Hepatocyte (in vitro differentiated cells): ENCODE data around the gene RPL27. TPM values are rescaled to one million over a fixed set of nuclear protein-coding genes. Genes with fewer than 3 reads are reported as not detected.
A peak's percentile ranks its signal among the peaks of the same experiment; 100 is the strongest.

Source experiments
- DNase-seq: peaks from one replicate; pipeline ENCODE4 v3.0.0-alpha.2; 2016; ENCODE audit warnings: low spot score
- H2AFZ ChIP-seq: fragments of 200-600 bp; sonication (generic); 2 replicates; pipeline ENCODE4 v1.6.0; 2016; ENCODE audit warnings: antibody characterized with exemption, mild to moderate bottlenecking
- H3K27ac ChIP-seq: fragments of 200-600 bp; sonication (generic); 2 replicates; pipeline ENCODE4 v1.5.1; 2016; ENCODE audit warnings: mild to moderate bottlenecking
- H3K27me3 ChIP-seq: fragments of 200-600 bp; sonication (generic); 2 replicates; pipeline ENCODE4 v1.6.1; 2016
- H3K36me3 ChIP-seq: fragments of 200-600 bp; sonication (generic); replicated peaks from 2 replicates; pipeline ENCODE4 v1.5.1; 2016; ENCODE audit warnings: low read depth; ENCODE audit not compliant: insufficient read depth
- H3K4me1 ChIP-seq: fragments of 200-600 bp; sonication (generic); 2 replicates; pipeline ENCODE4 v1.5.1; 2016; ENCODE audit warnings: mild to moderate bottlenecking, moderate library complexity; ENCODE audit not compliant: insufficient read depth
- H3K4me2 ChIP-seq: fragments of 200-600 bp; sonication (generic); 2 replicates; pipeline ENCODE4 v1.6.0; 2016
- H3K4me3 ChIP-seq: fragments of 200-600 bp; sonication (generic); 2 replicates; pipeline ENCODE4 v1.5.1; 2016; ENCODE audit warnings: mild to moderate bottlenecking
- H3K79me2 ChIP-seq: fragments of 200-600 bp; sonication (generic); 2 replicates; pipeline ENCODE4 v1.6.0; 2017; ENCODE audit warnings: mild to moderate bottlenecking
- H3K9me2 ChIP-seq: fragments of 200-600 bp; sonication (generic); replicated peaks from 2 replicates; pipeline ENCODE4 v1.6.0; 2017; ENCODE audit warnings: mild to moderate bottlenecking; ENCODE audit not compliant: insufficient read depth
- H3K9me3 ChIP-seq: fragments of 200-600 bp; sonication (generic); 2 replicates; pipeline ENCODE4 v1.5.1; 2016; ENCODE audit warnings: low read depth, mild to moderate bottlenecking
- H4K20me1 ChIP-seq: fragments of 200-600 bp; sonication (generic); 2 replicates; pipeline ENCODE4 v1.6.0; 2016; ENCODE audit warnings: mild to moderate bottlenecking; ENCODE audit not compliant: insufficient read depth, poor library complexity, severe bottlenecking
- EZH2 ChIP-seq: fragments of 200-600 bp; sonication (generic); IDR thresholded peaks from 2 replicates; pipeline ENCODE4 v1.6.1; 2016; ENCODE audit warnings: antibody characterized with exemption, mild to moderate bottlenecking, borderline replicate concordance
- EZH2phosphoT487 ChIP-seq: fragments of 200-600 bp; sonication (generic); IDR thresholded peaks from one replicate; pipeline ENCODE4 v1.6.1; 2018; ENCODE audit warnings: antibody characterized with exemption, mild to moderate bottlenecking, low read depth, moderate library complexity; ENCODE audit not compliant: unreplicated experiment, severe bottlenecking
- WGBS: methylation state at CpG from one replicate; pipeline ENCODE4 v1.1.6; 2016; ENCODE audit warnings: low lambda C conversion rate; ENCODE audit errors: missing lambda C conversion rate; 5-methylcytosine and 5-hydroxymethylcytosine counted together
- polyA plus RNA-seq: library from polyadenylated mRNA; unstranded; fragments of >200 nt; fragmentation: Nextera tagmentation; extraction: Ambion mirVana; gene quantifications from 2 replicates; pipeline ENCODE4 v1.2.1, GENCODE V29; 2016
- total RNA-seq: library from RNA; depleted of rRNA; stranded (reverse); fragments of >200 nt; gene quantifications from 2 replicates; pipeline ENCODE4 v1.2.3, GENCODE V29; 2014
- TF ChIP-seq, protein P1 (sequence below): fragments of 200-600 bp; sonication (generic); IDR thresholded peaks from 2 replicates; pipeline ENCODE4 v1.5.1; 2016; ENCODE audit warnings: antibody characterized with exemption, mild to moderate bottlenecking; ENCODE audit not compliant: poor library complexity

The RPL27 gene
- total and polyA plus RNA-seq, 2 experiments from 2014 or later = 602 to 1,020 TPM

DNA sequence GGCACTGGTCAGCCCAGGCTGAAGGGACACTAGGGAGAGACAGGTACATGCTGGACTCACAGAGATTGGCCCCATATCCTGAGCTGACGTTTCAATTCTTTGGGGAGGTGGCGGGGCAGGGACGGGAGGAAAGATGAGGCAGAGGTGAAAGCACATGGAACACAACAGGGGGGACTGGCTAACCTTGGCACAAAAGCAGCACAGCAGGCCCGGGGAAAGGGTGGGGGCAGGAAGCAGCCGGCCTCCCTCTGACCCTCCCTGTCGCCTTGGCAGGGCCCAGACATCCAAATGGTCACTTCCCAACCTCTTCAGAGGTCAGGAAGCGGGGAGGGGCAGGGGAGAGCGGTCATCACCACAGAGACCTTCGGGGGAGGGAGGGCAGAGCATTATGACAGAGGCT lies 17.4 kb downstream of the RPL27 start:
- Histone ChIP-seq H3K27me3 (no peaks in the 10 kb centered on the region), H3K4me3 (no peak overlapping the region), H2AFZ (no peak overlapping the region), H3K9me3 (no peaks in the 10 kb centered on the region), H3K9me2 (no peaks in the 10 kb centered on the region), H4K20me1 (peaks cover 15% of the 10 kb centered on the region), H3K79me2 (peaks cover 33% of the 10 kb centered on the region), H3K4me2 (no peak overlapping the region), H3K4me1 (peaks cover 35% of the 10 kb centered on the region), H3K27ac (no peak overlapping the region), H3K36me3 (no peaks in the 10 kb centered on the region)
- DNase-seq = no peak
- 91% methylated on average over 8 of the region's 9 CpGs for WGBS
- TF ChIP-seq, protein P1, sequence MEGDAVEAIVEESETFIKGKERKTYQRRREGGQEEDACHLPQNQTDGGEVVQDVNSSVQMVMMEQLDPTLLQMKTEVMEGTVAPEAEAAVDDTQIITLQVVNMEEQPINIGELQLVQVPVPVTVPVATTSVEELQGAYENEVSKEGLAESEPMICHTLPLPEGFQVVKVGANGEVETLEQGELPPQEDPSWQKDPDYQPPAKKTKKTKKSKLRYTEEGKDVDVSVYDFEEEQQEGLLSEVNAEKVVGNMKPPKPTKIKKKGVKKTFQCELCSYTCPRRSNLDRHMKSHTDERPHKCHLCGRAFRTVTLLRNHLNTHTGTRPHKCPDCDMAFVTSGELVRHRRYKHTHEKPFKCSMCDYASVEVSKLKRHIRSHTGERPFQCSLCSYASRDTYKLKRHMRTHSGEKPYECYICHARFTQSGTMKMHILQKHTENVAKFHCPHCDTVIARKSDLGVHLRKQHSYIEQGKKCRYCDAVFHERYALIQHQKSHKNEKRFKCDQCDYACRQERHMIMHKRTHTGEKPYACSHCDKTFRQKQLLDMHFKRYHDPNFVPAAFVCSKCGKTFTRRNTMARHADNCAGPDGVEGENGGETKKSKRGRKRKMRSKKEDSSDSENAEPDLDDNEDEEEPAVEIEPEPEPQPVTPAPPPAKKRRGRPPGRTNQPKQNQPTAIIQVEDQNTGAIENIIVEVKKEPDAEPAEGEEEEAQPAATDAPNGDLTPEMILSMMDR = no peak
- TF ChIP-seq EZH2phosphoT487 (no peak), EZH2 (no peak)

DNA sequence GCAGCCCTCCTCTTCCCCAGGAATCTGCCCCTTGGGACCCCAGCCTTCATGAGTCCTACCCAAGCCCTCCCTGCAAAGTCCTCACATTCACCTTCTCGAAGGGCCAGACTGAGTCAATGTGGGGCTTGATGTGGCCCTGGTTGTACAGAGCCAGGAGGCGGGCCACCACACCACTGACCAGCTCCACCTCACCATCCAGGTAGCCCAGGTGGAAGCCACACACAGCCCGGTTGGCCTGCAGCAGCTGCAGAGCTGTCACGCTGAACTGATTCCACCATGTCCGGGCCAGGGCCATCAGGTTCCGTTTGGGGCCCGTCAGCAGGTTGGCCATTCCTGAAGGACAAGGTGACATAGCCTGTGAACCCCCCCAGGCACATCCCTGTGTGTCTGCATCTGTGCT lies 18.0 kb downstream of the RPL27 start:
- Histone ChIP-seq H3K27ac (no peak overlapping the region), H3K27me3 (no peaks in the 10 kb centered on the region), H3K9me3 (no peaks in the 10 kb centered on the region), H2AFZ (no peak overlapping the region), H3K4me3 (no peak overlapping the region), H3K4me2 (no peak overlapping the region), H3K4me1 (peaks cover 34% of the 10 kb centered on the region), H3K36me3 (no peaks in the 10 kb centered on the region), H4K20me1 (peaks cover 15% of the 10 kb centered on the region), H3K9me2 (no peaks in the 10 kb centered on the region), H3K79me2 (peaks cover 38% of the 10 kb centered on the region)
- DNase-seq = no peak
- TF ChIP-seq EZH2 (no peak), EZH2phosphoT487 (no peak)
- TF ChIP-seq, protein P1 = no peak
- 94% methylated on average over 7 of the region's 7 CpGs for WGBS

DNA sequence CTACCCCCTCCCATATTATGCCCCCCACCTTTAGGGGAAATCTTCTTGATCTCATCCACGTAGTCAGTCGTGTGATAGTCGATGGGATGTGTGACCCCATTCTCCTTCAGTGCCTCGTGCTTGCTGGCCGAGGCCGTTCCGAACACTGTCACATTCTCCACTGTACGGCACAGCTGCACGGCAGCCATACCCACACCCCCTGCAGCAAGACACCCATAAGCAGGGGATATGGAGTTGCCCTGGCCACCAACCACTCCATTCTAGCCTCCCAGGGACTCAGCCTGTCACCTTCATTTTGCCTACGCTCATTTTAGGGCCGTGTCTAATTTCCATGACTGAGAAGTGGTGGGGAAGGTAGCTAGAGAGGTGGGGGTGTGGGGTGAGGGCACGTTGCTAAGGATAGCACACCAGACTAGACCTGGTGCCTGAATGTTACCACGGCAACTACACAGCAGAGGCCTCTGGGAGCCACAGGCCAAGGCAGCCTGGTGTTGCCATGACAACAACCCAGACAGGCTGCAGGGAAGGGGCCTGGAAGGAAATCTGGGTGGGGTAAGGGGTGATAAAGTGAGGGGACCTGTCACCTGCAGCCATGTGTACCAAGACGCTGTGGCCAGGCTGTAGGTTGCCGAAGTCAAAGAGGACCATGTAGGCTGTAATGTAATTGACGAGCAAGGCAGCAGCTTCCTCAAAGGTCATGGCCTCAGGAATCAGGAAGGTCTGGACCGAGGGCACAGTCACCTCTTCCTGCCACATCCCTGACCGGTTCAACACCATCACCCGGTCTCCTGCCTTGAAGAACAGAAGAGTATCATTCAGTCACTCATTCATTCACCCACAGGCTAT lies 20.0 kb downstream of the RPL27 start:
- Histone ChIP-seq H3K4me1 (peaks cover 24% of the 10 kb centered on the region), H3K4me2 (peak overlapping the region; percentile 88), H2AFZ (no peak overlapping the region), H3K27ac (peak overlapping the region; percentile 99), H3K36me3 (no peaks in the 10 kb centered on the region), H4K20me1 (peaks cover 15% of the 10 kb centered on the region), H3K4me3 (no peak overlapping the region), H3K27me3 (no peaks in the 10 kb centered on the region), H3K9me3 (no peaks in the 10 kb centered on the region), H3K79me2 (peaks cover 47% of the 10 kb centered on the region), H3K9me2 (no peaks in the 10 kb centered on the region)
- no peak for TF ChIP-seq EZH2phosphoT487
- TF ChIP-seq, protein P1 = no peak
- no peak for TF ChIP-seq EZH2
- 77% methylated on average over 19 of the region's 19 CpGs for WGBS
- DNase-seq = peak; percentile 64
